Esophagus muscularis mucosa (tissue), 4 donors: Measurements from ENCODE around the gene NKAIN2. TPM values are rescaled to one million over a fixed set of nuclear protein-coding genes. Genes with fewer than 3 reads are reported as not detected.

ENCODE experiments used
- DNase-seq: peaks from one replicate; pipeline ENCODE4 v3.0.0-alpha.2; 2017; ENCODE audit errors: extremely low spot score
- H3K27ac ChIP-seq, 4 donors: fragments of 200-600 bp; sonication (generic); replicated peaks in 1 of 4; 1 replicate in 3 of 4; 2 replicates in 1 of 4; pipeline ENCODE4 v1.5.1; 2016 to 2019; ENCODE audit warnings: mild to moderate bottlenecking in 1 of 4
- H3K27me3 ChIP-seq, 4 donors: fragments of 200-600 bp; sonication (generic); one replicate each; pipeline versions ENCODE4 v1.5.1 to v1.6.0; 2016 to 2019
- H3K36me3 ChIP-seq, 4 donors: fragments of 200-600 bp; sonication (generic); one replicate each; pipeline ENCODE4 v1.5.1; 2016 to 2019
- H3K4me1 ChIP-seq, 4 donors: fragments of 200-600 bp; sonication (generic); one replicate each; pipeline ENCODE4 v1.5.1; 2016 to 2019
- H3K4me3 ChIP-seq, 4 donors: fragments of 200-600 bp; sonication (generic); 1 replicate in 2 of 4; 2 replicates in 2 of 4; pipeline ENCODE4 v1.5.1; 2016 to 2019; ENCODE audit warnings: mild to moderate bottlenecking in 4 of 4, moderate library complexity in 1 of 4
- H3K9me3 ChIP-seq, 4 donors: fragments of 200-600 bp; sonication (generic); 1 replicate in 3 of 4; 2 replicates in 1 of 4; pipeline ENCODE4 v1.5.1; 2016 to 2019
- CTCF ChIP-seq, 3 experiments: fragments of 200-600 bp in 2 of 3; fragments of 450-650 bp in 1 of 3; sonication (generic) in 2 of 3; IDR thresholded peaks; one replicate each; pipeline ENCODE4 v1.5.1; 2017 to 2019; ENCODE audit warnings: antibody characterized with exemption in 3 of 3, mild to moderate bottlenecking in 2 of 3, moderate library complexity in 1 of 3
- EP300 ChIP-seq: sonication (generic); formaldehyde crosslinking; IDR thresholded peaks from one replicate; pipeline ENCODE4 v1.6.1; 2017; ENCODE audit warnings: antibody characterized with exemption
- POLR2A ChIP-seq: fragments of 450-650 bp; IDR thresholded peaks from one replicate; pipeline ENCODE4 v1.6.1; 2017; ENCODE audit warnings: antibody characterized with exemption, moderate library complexity, mild to moderate bottlenecking, low read depth
- POLR2AphosphoS5 ChIP-seq, 2 donors: sonication (generic); formaldehyde crosslinking; IDR thresholded peaks; one replicate each; pipeline ENCODE4 v1.6.1; 2017; ENCODE audit warnings: antibody characterized with exemption in 2 of 2
- WGBS: methylation state at CpG from one replicate; pipeline ENCODE4 v1.1.5; 2018; 5-methylcytosine and 5-hydroxymethylcytosine counted together
- intact Hi-C: fragments of 100-400 bp; cut with DNase I; formaldehyde crosslinking; loops from one replicate; pipeline ENCODE4 v1.15.1; 2023
- total RNA-seq, 4 donors: library from RNA; depleted of rRNA; stranded (reverse); fragments of >200 nt; gene quantifications; one replicate each; pipeline versions ENCODE4 v1.1.0 to v1.2.1, GENCODE V29; 2016

NKAIN2 gene
- total RNA-seq, 4 donors from 2014 or later, result 0.11 to 0.66 (median 0.13) TPM; not detected in 1

DNA sequence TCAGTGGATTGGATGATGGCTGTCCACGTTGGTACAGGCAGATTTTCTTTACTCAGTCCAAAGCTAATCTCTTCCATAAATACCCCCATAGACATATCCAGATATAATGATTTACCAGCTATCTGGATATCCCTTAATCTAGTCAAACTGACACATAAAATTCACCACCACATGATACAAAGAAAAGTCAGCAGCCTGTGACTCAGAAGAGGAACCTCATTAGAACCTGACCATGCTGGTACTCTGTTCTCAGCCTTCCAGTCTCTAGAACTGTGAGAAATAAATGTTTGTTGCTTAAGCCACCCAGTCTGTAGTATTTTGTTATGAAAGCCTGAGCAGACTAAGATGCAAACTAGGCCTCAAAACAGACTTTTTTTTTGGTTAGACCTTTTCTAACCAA, 727.3 kb downstream of the NKAIN2 start:
- Histone ChIP-seq H3K27me3 (no peaks in the 10 kb centered on the region), H3K4me3 (no peak overlapping the region), H3K36me3 (no peaks in the 10 kb centered on the region), H3K9me3 (no peaks in the 10 kb centered on the region), H3K4me1 (no peaks in the 10 kb centered on the region), H3K27ac (no peak overlapping the region)
- intact Hi-C loops, result no loop called here
- no peak for DNase-seq
- no peak for TF ChIP-seq POLR2A
- TF ChIP-seq CTCF (IDR thresholded peaks at IDR 0.05), result no peak
- TF ChIP-seq POLR2AphosphoS5 (IDR thresholded peaks at IDR 0.05), result no peak
- TF ChIP-seq EP300, result no peak
- WGBS, result 97% methylated on average over 1 of the region's 1 CpG

- Histone ChIP-seq H3K4me1 (no peaks in the 10 kb centered on the region), H3K36me3 (no peaks in the 10 kb centered on the region), H3K9me3 (no peaks in the 10 kb centered on the region), H3K27ac (no peak overlapping the region), H3K27me3 (no peaks in the 10 kb centered on the region), H3K4me3 (no peak overlapping the region)
- WGBS, result 56% methylated on average over 1 of the region's 1 CpG
- no peak for DNase-seq
- intact Hi-C loops, result no loop called here
- no peak for TF ChIP-seq POLR2AphosphoS5 (IDR thresholded peaks at IDR 0.05)
- no peak for TF ChIP-seq EP300
- TF ChIP-seq CTCF (IDR thresholded peaks at IDR 0.05), result no peak
- no peak for TF ChIP-seq POLR2A
Measured at GRCh38 chr6:124535299-124535698, 731.6 kb downstream of the NKAIN2 start.

GRCh38 chr6:124535746-124536145, 732.1 kb downstream of the NKAIN2 start:
- intact Hi-C loops, result no loop called here
- Histone ChIP-seq H3K27me3 (no peaks in the 10 kb centered on the region), H3K4me3 (no peak overlapping the region), H3K36me3 (no peaks in the 10 kb centered on the region), H3K4me1 (no peaks in the 10 kb centered on the region), H3K27ac (no peak overlapping the region), H3K9me3 (no peaks in the 10 kb centered on the region)
- DNase-seq, result no peak
- no peak for TF ChIP-seq POLR2A
- no peak for TF ChIP-seq POLR2AphosphoS5 (IDR thresholded peaks at IDR 0.05)
- TF ChIP-seq CTCF (IDR thresholded peaks at IDR 0.05), result no peak
- no peak for TF ChIP-seq EP300
- 64% methylated on average over 9 of the region's 9 CpGs for WGBS

DNA sequence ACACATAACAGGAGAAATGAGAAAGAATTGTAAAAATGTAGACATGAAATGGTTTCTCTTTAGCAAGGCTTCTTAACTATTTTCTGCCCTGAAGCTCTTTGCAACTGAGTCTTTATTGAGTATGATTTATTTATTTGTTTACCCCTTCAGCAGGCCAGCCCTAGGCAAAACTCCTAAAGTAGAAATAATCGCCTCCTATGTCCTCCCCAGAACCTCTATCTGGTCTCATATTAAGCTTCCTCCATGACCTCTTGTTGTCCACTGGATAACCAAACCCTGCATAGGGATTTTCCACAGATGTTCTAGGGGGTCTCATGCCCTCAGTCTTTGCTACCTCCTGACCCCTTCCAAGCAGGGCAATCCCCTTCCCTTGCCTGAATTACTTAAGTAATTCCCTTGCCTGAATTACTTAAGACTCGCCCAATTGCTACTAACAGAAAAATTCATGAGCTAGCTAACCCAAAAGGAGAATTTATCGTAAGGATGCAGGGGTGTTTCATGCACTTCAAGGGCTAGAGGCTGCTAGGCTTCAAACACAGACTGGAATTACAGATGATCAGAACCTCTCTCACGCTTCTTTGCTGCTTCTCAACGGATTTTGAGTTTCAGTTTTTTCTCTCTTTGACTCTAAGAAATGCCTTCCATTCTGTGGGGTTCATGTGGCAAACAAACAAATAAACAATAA, 732.6 kb downstream of the NKAIN2 start:
- Histone ChIP-seq H3K4me1 (no peaks in the 10 kb centered on the region), H3K27me3 (no peaks in the 10 kb centered on the region), H3K36me3 (no peaks in the 10 kb centered on the region), H3K4me3 (no peak overlapping the region), H3K9me3 (no peaks in the 10 kb centered on the region), H3K27ac (no peak overlapping the region)
- 85% methylated on average over 5 of the region's 5 CpGs for WGBS
- TF ChIP-seq CTCF (IDR thresholded peaks at IDR 0.05) (no peak), EP300 (no peak), POLR2A (no peak), POLR2AphosphoS5 (IDR thresholded peaks at IDR 0.05) (no peak)
- DNase-seq, result no peak
- intact Hi-C loops, result no loop called here

- DNase-seq, result no peak
- no peak for TF ChIP-seq CTCF (IDR thresholded peaks at IDR 0.05)
- no peak for TF ChIP-seq POLR2AphosphoS5 (IDR thresholded peaks at IDR 0.05)
- TF ChIP-seq POLR2A, result no peak
- no peak for TF ChIP-seq EP300
- Histone ChIP-seq H3K4me1 (no peaks in the 10 kb centered on the region), H3K27ac (no peak overlapping the region), H3K4me3 (no peak overlapping the region), H3K27me3 (no peaks in the 10 kb centered on the region), H3K36me3 (no peaks in the 10 kb centered on the region), H3K9me3 (no peaks in the 10 kb centered on the region)
- intact Hi-C loops, result no loop called here
- 57% methylated on average over 3 of the region's 3 CpGs for WGBS
Measured at GRCh38 chr6:124536842-124537191, 733.2 kb downstream of the NKAIN2 start.
